SJSA1 (cell line): ENCODE measurements around the gene ITGB4. TPM values are rescaled to one million over a fixed set of nuclear protein-coding genes. Genes with fewer than 3 reads are reported as not detected.

Source experiments
- DNase-seq, 2 experiments: peaks; one replicate each; pipeline ENCODE4 v3.0.0-alpha.2; 2015 to 2020; ENCODE audit warnings: low spot score in 2 of 2, low read depth in 1 of 2
- H3K27ac ChIP-seq: fragments of 250-450 bp; sonication (Bioruptor Pico); 2 replicates; pipeline ENCODE4 v1.5.1; 2020; ENCODE audit warnings: mild to moderate bottlenecking, moderate library complexity
- H3K27me3 ChIP-seq: fragments of 250-450 bp; sonication (Bioruptor Pico); replicated peaks from 2 replicates; pipeline ENCODE4 v1.5.1; 2020; ENCODE audit warnings: mild to moderate bottlenecking, moderate library complexity
- H3K36me3 ChIP-seq: fragments of 250-450 bp; sonication (Bioruptor Pico); 2 replicates; pipeline ENCODE4 v1.5.1; 2020; ENCODE audit warnings: mild to moderate bottlenecking
- H3K4me1 ChIP-seq: fragments of 250-450 bp; sonication (Bioruptor Pico); replicated peaks from 2 replicates; pipeline ENCODE4 v1.6.1; 2021; ENCODE audit warnings: mild to moderate bottlenecking
- H3K4me3 ChIP-seq: fragments of 250-450 bp; sonication (Bioruptor Pico); 2 replicates; pipeline ENCODE4 v1.5.1; 2020; ENCODE audit warnings: mild to moderate bottlenecking
- H3K9me3 ChIP-seq: fragments of 250-450 bp; sonication (Bioruptor Pico); replicated peaks from 2 replicates; pipeline ENCODE4 v1.5.1; 2020; ENCODE audit warnings: mild to moderate bottlenecking
- total RNA-seq: library from RNA; depleted of rRNA; stranded (reverse); fragments of >200 nt; shearing (Covaris generic); gene quantifications from 2 replicates; pipeline ENCODE4 v1.2.3, GENCODE V29; 2014

ITGB4 gene
- total RNA-seq, 1 experiment from 2014 or later: not detected

DNA sequence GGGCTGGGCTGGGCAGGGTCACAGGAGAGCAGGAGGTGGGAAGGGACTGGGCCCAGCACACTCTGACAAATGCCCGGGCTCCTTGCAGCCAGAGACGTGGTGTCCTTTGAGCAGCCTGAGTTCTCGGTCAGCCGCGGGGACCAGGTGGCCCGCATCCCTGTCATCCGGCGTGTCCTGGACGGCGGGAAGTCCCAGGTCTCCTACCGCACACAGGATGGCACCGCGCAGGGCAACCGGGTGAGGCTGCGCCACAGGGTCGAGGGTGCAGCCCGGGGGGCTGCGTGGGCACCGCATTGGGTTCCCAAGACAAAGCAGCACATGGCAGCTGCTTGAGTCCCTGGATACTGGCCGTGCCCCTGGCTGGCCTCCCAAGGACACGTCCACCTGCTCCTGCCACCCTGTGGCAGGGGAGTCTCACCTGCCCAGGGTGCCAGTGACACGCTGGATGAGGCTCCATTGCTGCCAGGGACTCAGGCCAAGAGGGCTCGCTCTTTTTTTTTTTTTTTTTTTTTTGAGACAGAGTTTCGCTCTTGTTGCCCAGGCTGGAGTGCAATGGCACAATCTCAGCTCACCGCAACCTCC lies 22.5 kb downstream of the ITGB4 start:
- DNase-seq: no peak
- H3K4me3 ChIP-seq: no peak overlapping the region
- H3K9me3 ChIP-seq: no peaks in the 10 kb centered on the region
- H3K36me3 ChIP-seq: no peaks in the 10 kb centered on the region
- H3K4me1 ChIP-seq: peaks cover 5% of the 10 kb centered on the region
- H3K27ac ChIP-seq: no peak overlapping the region
- no peaks in the 10 kb centered on the region for H3K27me3 ChIP-seq

- Histone ChIP-seq H3K9me3 (no peaks in the 10 kb centered on the region), H3K4me3 (no peak overlapping the region), H3K27ac (no peak overlapping the region), H3K36me3 (peaks cover 2% of the 10 kb centered on the region; the same call in 1 of the 2 replicates), H3K4me1 (peaks cover 17% of the 10 kb centered on the region), H3K27me3 (no peaks in the 10 kb centered on the region)
- DNase-seq: no peak
Observed at GRCh38 chr17:75748706-75749105, 27.4 kb downstream of the ITGB4 start.

DNA sequence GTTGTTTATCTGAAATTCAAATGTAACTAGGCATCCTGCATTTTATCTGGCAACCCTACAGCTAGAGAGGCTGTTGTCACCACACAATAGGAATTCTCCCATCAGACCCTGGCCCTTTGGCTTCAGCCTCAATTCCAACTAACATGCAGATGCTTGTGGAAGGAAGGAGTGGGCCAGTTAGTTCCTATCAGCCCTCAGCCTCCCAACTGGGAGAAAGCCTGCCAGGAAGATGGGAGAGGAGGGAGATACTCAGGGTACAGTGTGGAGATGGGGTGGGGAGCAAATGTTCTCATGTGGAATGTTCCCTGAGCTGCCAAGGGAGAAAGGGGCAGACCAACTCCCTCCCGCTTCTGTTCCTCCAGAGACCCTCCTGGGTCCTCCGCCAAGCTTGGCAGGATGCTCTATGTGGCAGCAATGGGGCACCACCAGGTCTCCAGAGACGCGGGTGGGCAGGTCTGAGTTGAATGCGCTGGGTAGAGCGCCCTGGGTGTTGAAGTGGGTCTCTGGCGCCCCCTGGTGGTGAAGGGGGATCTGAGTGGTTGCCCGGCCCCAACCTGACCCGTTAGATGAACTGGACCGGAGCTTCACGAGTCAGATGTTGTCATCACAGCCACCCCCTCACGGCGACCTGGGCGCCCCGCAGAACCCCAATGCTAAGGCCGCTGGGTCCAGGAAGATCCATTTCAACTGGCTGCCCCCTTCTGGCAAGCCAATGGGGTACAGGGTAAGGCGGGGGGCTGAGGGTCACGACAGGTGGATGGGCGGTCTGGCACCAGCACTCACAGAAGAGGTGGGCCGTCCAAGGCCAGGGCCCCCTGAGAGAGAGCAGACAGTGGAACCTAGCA lies 28.5 kb downstream of the ITGB4 start:
- peak; percentile 69 to 90 for DNase-seq
- no peaks in the 10 kb centered on the region for H3K9me3 ChIP-seq

DNA sequence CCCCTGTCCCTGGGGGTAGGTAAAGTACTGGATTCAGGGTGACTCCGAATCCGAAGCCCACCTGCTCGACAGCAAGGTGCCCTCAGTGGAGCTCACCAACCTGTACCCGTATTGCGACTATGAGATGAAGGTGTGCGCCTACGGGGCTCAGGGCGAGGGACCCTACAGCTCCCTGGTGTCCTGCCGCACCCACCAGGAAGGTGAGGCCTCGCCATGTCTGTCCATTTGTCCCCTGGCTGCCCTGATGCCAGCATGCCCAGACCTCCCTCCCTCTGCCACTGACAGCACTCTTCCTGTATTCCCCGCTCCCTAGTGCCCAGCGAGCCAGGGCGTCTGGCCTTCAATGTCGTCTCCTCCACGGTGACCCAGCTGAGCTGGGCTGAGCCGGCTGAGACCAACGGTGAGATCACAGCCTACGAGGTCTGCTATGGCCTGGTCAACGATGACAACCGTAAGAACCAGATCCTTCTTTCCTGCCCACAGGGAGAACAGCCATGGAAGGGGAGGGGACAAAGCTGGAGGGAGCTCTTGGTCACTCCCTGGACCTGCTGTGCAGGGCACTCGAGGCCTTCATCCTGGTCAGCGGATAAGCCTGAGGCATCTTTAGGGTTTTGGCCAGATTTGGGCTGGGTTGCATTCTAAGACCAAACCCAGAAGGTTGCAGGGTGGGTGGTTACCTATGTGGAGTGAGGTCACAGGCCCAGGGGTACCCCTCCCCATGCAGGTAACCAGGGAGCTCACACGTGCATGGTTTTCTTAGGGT lies 29.6 kb downstream of the ITGB4 start:
- no peak overlapping the region for H3K4me3 ChIP-seq

More for the DNA sequence above, 28.5 kb downstream of the ITGB4 start:
- Histone ChIP-seq H3K27me3 (no peaks in the 10 kb centered on the region), H3K4me3 (no peak overlapping the region), H3K27ac (no peak overlapping the region), H3K4me1 (peaks cover 23% of the 10 kb centered on the region), H3K36me3 (peaks cover 2% of the 10 kb centered on the region; the same call in 1 of the 2 replicates)

DNA sequence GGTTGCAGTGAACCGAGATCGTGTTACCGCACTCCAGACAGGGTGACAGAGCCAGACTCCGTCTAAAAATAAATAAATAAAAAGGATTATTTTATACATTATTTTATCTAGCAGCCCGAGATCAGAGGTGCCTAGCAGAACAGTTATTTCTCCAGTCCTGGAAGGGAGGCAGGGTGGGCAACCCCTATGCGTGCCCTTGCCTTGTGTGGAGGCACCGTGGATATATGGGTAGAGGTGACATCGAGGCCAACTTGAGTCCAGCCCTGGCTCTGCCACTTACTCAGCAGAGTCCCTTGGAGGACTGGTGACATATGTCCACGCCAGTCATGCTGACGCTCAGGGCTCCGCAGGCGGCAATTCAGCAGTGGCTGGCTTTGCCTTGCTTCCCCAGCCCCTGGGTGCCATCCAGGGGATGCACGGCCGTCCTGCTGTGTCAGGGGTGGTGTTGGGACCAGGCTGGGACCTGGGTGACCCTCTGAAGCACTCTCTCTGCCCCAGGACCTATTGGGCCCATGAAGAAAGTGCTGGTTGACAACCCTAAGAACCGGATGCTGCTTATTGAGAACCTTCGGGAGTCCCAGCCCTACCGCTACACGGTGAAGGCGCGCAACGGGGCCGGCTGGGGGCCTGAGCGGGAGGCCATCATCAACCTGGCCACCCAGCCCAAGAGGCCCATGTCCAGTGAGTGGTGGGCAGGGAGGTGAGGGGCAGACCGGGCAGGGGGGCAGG lies 30.6 kb downstream of the ITGB4 start:
- peaks cover 23% of the 10 kb centered on the region for H3K4me1 ChIP-seq
- H3K4me3 ChIP-seq: no peak overlapping the region
- H3K9me3 ChIP-seq: no peaks in the 10 kb centered on the region
- peaks cover 2% of the 10 kb centered on the region; the same call in 1 of the 2 replicates for H3K36me3 ChIP-seq
- DNase-seq: no peak
- no peaks in the 10 kb centered on the region for H3K27me3 ChIP-seq
- H3K27ac ChIP-seq: no peak overlapping the region

More for the DNA sequence above, 29.6 kb downstream of the ITGB4 start:
- Histone ChIP-seq H3K27me3 (no peaks in the 10 kb centered on the region), H3K36me3 (peaks cover 2% of the 10 kb centered on the region; the same call in 1 of the 2 replicates), H3K9me3 (no peaks in the 10 kb centered on the region), H3K4me1 (peaks cover 23% of the 10 kb centered on the region), H3K27ac (no peak overlapping the region)
- DNase-seq: no peak

DNA sequence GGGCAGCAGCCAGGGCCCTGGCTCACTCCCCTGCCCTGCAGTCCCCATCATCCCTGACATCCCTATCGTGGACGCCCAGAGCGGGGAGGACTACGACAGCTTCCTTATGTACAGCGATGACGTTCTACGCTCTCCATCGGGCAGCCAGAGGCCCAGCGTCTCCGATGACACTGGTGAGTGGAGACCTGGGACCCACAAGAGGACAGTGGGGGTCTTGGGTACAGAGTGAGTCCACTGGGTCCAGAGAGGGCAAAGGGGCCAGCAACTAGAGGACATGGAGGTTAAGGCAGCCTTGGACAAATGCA lies 31.1 kb downstream of the ITGB4 start:
- peaks cover 2% of the 10 kb centered on the region; the same call in 1 of the 2 replicates for H3K36me3 ChIP-seq
- H3K27me3 ChIP-seq: no peaks in the 10 kb centered on the region
- H3K27ac ChIP-seq: no peak overlapping the region
- peaks cover 23% of the 10 kb centered on the region for H3K4me1 ChIP-seq
- no peak overlapping the region for H3K4me3 ChIP-seq
- DNase-seq: no peak
- no peaks in the 10 kb centered on the region for H3K9me3 ChIP-seq

DNA sequence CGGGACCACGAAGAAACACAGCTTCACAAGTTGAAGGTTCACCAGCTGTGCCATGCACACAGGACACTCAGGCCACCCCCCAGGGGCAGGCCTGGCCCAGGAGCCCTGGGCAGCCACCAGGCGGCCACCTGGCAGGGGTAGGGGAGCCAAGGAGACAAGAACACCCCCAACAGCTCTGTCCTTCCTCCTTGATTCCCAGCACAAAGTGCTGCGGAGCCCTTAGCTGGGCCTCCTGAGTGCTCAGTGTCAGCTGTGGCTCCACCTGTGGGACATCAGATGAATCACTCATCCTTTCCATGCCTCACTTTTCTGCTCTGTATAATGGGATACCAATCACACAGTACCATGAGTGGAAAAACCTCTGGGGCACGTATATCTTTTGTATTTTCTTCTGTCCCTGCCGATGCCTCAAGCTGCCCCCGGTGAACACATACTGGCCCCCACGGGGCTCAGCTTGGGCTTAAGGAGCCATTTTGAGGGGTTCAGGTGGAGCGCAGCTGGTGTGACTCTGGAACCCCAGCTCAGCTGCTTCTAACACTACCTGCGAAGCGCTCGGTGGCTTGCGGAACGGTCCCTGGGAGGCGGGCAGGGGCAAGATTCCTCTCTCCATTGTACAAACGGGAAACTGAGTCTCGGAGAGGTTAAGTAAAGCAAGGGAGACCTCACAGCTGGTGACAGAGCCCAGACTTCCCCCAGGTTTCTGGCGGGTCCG lies 31.7 kb downstream of the ITGB4 start:
- DNase-seq: no peak

DNA sequence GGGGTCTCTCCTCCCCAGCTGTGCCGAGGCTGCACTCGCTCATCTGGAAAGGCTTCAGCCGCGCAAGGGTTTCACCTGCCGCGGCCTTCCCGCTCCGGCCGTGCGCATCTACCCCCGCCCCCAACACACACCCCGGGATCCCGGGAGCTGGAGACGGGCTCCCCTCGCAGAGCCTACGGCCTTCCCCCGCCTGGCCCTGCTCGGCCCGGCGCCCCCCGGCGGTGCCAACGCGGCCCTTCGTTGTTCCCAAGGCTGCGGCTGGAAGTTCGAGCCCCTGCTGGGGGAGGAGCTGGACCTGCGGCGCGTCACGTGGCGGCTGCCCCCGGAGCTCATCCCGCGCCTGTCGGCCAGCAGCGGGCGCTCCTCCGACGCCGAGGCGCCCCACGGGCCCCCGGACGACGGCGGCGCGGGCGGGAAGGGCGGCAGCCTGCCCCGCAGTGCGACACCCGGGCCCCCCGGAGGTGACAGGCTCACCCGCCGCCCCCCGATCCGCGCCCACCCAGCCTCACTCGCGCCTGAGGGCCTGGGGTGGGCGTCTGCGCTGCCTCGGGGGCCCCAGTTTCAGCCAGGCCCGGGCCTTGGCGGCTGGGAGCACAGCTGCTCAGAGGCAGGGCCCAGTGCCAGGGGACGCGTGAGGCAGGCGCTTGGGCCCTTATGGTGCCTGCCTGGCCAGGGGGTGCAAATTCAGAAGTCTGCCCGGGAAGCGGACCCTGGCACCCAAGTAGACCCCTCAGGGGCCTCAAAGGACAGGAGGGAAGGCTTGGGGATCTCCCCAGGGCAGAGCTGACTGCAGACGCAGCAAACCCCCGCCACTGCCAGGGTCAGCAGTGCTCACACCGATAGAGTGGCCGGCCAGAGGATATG lies 32.5 kb downstream of the ITGB4 start:
- peak overlapping the region; percentile 35; the same call in 1 of the 2 replicates for H3K27ac ChIP-seq
- peak; percentile 69 to 84 for DNase-seq
- H3K4me1 ChIP-seq: peaks cover 19% of the 10 kb centered on the region
- H3K27me3 ChIP-seq: no peaks in the 10 kb centered on the region
- H3K4me3 ChIP-seq: peak overlapping the region; percentile 33
- no peaks in the 10 kb centered on the region for H3K9me3 ChIP-seq
- peaks cover 2% of the 10 kb centered on the region; the same call in 1 of the 2 replicates for H3K36me3 ChIP-seq

More for the DNA sequence above, 31.7 kb downstream of the ITGB4 start:
- Histone ChIP-seq H3K36me3 (peaks cover 2% of the 10 kb centered on the region; the same call in 1 of the 2 replicates), H3K4me3 (peak overlapping the region; percentile 33), H3K9me3 (no peaks in the 10 kb centered on the region), H3K27me3 (no peaks in the 10 kb centered on the region), H3K27ac (no peak overlapping the region), H3K4me1 (peaks cover 19% of the 10 kb centered on the region)

DNA sequence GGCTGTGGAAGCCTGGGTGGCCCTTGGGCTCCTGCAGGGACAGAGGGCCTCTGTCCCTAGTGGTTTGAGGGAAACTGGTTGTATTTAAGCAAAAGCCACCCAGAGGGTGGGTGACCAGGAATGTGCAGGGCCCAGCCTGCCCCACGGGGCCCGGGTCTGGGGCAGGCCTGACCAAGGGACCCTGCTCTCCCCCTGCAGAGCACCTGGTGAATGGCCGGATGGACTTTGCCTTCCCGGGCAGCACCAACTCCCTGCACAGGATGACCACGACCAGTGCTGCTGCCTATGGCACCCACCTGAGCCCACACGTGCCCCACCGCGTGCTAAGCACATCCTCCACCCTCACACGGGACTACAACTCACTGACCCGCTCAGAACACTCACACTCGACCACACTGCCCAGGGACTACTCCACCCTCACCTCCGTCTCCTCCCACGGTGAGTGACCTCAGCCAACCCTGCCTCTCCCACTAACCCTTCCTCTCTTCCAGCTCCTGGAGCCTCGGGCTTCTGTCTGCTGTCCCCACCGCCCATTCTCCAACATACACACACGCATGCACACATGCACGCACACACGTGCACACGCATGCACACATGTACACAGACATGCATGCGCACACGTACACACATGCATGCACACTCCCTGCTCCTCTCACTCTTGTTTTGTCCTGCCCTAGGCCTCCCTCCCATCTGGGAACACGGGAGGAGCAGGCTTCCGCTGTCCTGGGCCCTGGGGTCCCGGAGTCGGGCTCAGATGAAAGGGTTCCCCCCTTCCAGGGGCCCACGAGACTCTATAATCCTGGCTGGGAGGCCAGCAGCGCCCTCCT lies 33.3 kb downstream of the ITGB4 start:
- Histone ChIP-seq H3K27me3 (no peaks in the 10 kb centered on the region), H3K9me3 (no peaks in the 10 kb centered on the region), H3K27ac (no peak overlapping the region), H3K36me3 (peaks cover 2% of the 10 kb centered on the region; the same call in 1 of the 2 replicates), H3K4me1 (peaks cover 18% of the 10 kb centered on the region), H3K4me3 (no peak overlapping the region)
- no peak for DNase-seq

DNA sequence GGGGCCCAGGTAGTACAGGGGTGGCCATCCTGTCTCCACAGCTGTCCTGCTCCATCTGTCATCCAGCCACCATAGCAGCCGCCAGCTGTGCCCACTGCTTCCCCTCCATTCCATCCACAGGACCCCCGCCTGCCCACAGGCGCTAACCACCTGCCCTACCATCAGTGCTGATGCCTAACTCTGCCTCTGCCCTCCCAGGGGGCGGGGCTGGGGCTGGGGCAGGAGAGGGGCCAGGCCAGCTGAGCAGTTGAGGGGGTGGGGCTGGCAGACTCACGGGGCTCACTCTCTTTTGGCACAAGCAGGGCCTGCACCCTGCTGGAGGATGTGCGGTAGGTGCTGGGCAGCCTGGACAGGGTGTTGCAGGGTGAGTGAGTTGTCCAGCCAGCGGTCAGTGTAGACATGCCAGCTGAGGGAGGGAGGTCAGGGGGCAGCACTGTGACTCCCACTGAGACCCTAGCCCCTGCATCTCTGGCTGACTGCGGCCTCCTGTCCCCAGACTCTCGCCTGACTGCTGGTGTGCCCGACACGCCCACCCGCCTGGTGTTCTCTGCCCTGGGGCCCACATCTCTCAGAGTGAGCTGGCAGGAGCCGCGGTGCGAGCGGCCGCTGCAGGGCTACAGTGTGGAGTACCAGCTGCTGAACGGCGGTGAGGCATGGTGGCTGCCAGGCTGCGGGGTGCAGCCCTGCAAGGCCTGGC lies 34.1 kb downstream of the ITGB4 start:
- H3K36me3 ChIP-seq: peaks cover 2% of the 10 kb centered on the region; the same call in 1 of the 2 replicates
- no peaks in the 10 kb centered on the region for H3K9me3 ChIP-seq
- no peak overlapping the region for H3K4me3 ChIP-seq
- peaks cover 12% of the 10 kb centered on the region for H3K4me1 ChIP-seq
- H3K27ac ChIP-seq: no peak overlapping the region
- no peaks in the 10 kb centered on the region for H3K27me3 ChIP-seq
- peak in 1 of 2 experiments; percentile 55 for DNase-seq

DNA sequence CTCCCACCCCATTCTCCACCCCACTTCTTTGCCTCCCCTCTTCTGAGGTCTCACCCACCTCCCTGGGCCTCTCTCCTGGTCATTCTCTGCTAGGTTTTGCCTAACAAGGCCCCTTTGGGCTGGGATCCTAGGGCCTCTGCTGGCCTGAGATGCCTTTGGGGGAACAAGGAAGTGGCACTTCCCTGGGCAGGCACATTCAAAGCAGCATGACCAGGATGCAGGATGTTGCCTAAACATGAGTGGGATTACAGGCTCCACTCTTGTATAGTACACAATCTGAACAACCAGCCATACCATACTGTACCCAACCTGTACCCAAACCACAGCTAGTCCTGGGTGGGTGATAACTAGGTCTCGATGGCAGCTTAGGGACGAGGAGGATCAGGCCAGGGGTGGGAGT lies 34.7 kb downstream of the ITGB4 start:
- Histone ChIP-seq H3K27ac (no peak overlapping the region), H3K27me3 (no peaks in the 10 kb centered on the region)

More for the DNA sequence above, 34.7 kb downstream of the ITGB4 start:
- no peak overlapping the region for H3K4me3 ChIP-seq
- peaks cover 12% of the 10 kb centered on the region for H3K4me1 ChIP-seq
- DNase-seq: no peak
- no peaks in the 10 kb centered on the region for H3K9me3 ChIP-seq
- H3K36me3 ChIP-seq: peaks cover 2% of the 10 kb centered on the region; the same call in 1 of the 2 replicates
